NCI-H345 treated with DMSO at 0.1 percent for 48 hours (cell line): ENCODE data around the gene BOLA3.
"Not testable (repeated sequence)": the region's sequence is repeated elsewhere in the genome, so short reads cannot be mapped to it uniquely, and the experiment has no call there.

Experiments used
- DNase-seq: peaks from one replicate; lab custom pipeline; 2025; ENCODE audit not compliant: unreplicated experiment; lab: John Stamatoyannopoulos, UW

Gene BOLA3

GRCh38 chr2:74149570-74150319 lies 2.0 kb upstream of the BOLA3 start:
- no peak for DNase-seq

GRCh38 chr2:74149247-74149525 lies 1.5 kb upstream of the BOLA3 start:
- no peak for DNase-seq

GRCh38 chr2:74148457-74149246 lies 940 bp upstream of the BOLA3 start:
- DNase-seq = no peak

- DNase-seq = no peak
Measured at GRCh38 chr2:74146929-74147726, 584 bp downstream of the BOLA3 start.

- DNase-seq = no peak
Measured at GRCh38 chr2:74142340-74142739, 5.4 kb downstream of the BOLA3 start.

GRCh38 chr2:74138600-74139323 lies 8.9 kb downstream of the BOLA3 start:
- no peak for DNase-seq

- DNase-seq = no peak
Measured at GRCh38 chr2:74137651-74138599, 9.8 kb downstream of the BOLA3 start.

- DNase-seq = no peak
Measured at GRCh38 chr2:74131901-74132300, 15.8 kb downstream of the BOLA3 start.

GRCh38 chr2:74130211-74130995 lies 17.3 kb downstream of the BOLA3 start:
- DNase-seq = no peak

- DNase-seq = no peak
Measured at GRCh38 chr2:74128206-74128605, 19.5 kb downstream of the BOLA3 start.

GRCh38 chr2:74123955-74124354 lies 23.8 kb downstream of the BOLA3 start:
- DNase-seq = not testable (repeated sequence)

GRCh38 chr2:74121846-74122245 lies 25.9 kb downstream of the BOLA3 start:
- not testable (repeated sequence) for DNase-seq

GRCh38 chr2:74119912-74120825 lies 27.5 kb downstream of the BOLA3 start:
- peak; percentile 82 for DNase-seq

- no peak for DNase-seq
Measured at GRCh38 chr2:74119339-74119738, 28.4 kb downstream of the BOLA3 start.

- no peak for DNase-seq
Measured at GRCh38 chr2:74111380-74111779, 36.3 kb downstream of the BOLA3 start.

GRCh38 chr2:74110537-74110936 lies 37.2 kb downstream of the BOLA3 start:
- no peak for DNase-seq

GRCh38 chr2:74109551-74109950 lies 38.2 kb downstream of the BOLA3 start:
- no peak for DNase-seq

- no peak for DNase-seq
Measured at GRCh38 chr2:74107071-74107470, 40.6 kb downstream of the BOLA3 start.
